NCI-H1092 (cell line): ENCODE measurements around the gene CHST3.

ENCODE experiments used
- DNase-seq: peaks from one replicate; lab custom pipeline; 2025; lab: John Stamatoyannopoulos, UW

CHST3 gene

GRCh38 chr10:72056932-72057751 is 92.9 kb downstream of the CHST3 start:
- DNase-seq: no peak

GRCh38 chr10:72058347-72058898 is 94.2 kb downstream of the CHST3 start:
- DNase-seq: no peak

GRCh38 chr10:72058989-72059842 is 95.0 kb downstream of the CHST3 start:
- DNase-seq: no peak

DNA sequence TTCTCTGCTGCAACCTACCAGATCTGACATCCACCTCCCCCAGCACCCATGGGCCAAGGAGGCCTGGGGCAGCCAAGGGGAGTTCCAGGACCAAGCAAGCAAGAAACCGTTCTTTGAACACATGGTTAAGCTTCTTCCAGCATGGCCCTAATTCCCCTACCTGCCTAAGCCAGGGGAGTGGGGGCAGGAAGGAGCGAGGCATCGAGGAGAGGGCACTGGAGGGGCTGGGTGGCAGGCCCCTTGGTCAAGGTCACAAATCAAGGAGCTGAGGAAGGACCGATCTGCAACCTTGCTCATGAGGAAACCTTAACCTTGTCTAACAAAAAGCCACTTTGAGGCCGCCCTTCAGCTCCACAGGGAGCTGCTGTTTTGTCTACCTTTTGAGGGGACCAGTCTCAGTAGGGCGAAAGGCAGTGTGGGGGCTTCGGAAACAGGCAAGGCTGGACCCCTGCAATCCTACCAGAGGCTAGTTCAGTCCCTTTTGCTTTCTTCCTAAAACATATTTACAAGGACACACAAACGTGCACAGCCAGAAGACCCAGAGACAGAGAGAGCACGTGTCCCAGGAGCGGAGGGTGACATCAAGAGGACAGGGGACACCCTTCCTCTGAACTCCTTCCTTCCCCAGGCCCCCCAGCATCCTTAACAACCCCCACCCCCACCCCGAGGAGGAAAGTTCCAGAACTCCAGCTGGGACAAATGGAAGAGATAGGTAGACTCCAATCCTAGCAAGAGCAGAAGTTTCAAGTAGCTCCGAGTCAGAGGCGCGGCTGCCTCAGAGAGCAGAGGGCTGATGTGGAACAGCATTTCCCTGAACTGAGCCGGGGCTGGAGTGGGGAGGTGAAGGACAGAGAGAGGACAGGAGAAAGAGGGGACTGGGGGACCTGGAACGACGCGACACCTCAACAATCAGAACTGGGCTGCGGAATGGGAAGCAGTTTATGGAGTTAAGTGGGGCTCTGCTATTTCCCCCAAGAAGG is 95.9 kb downstream of the CHST3 start:
- DNase-seq: no peak

DNA sequence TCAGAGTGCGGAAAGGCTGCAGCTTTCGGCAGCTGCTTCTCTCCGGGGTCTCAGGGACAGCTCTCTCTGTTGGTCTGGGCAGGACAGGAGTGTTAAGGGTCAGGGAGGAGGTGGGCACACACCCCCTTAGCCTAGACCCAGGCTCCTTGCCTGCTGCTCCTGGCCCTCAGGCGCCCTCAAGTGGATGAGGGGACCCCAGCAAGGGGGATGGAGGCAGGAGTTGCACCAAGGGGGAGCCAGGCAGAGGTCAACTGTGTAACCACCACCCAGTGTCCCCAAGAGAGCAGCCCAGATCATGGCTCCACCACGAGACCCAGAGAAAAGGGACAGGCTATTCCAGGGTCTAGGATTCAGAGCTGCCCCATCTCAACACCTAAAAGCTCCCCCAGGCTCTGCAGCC is 97.3 kb downstream of the CHST3 start:
- no peak for DNase-seq

- no peak for DNase-seq
Observed at GRCh38 chr10:72061930-72062329, 97.7 kb downstream of the CHST3 start.

GRCh38 chr10:72062382-72062781 is 98.2 kb downstream of the CHST3 start:
- no peak for DNase-seq
